Smooth muscle cell (in vitro differentiated cells): ENCODE data around the gene AP4E1. TPM values are rescaled to one million over a fixed set of nuclear protein-coding genes. Genes with fewer than 3 reads are reported as not detected.
A peak's percentile ranks its signal among the peaks of the same experiment; 100 is the strongest.
"Not testable (repeated sequence)": the region's sequence is repeated elsewhere in the genome, so short reads cannot be mapped to it uniquely, and the experiment has no call there.

Source experiments
- DNase-seq: peaks from one replicate; lab custom pipeline; 2025; ENCODE audit not compliant: unreplicated experiment; lab: John Stamatoyannopoulos, UW
- H2AFZ ChIP-seq: fragments of 200-600 bp; sonication (generic); 2 replicates; pipeline ENCODE4 v1.6.0; 2016; ENCODE audit warnings: antibody characterized with exemption, low read depth, mild to moderate bottlenecking
- H3F3A ChIP-seq: fragments of 200-600 bp; sonication (generic); 2 replicates; pipeline ENCODE4 v1.6.0; 2017; ENCODE audit warnings: antibody characterized with exemption, low read depth
- H3K27ac ChIP-seq: fragments of 200-600 bp; sonication (generic); 2 replicates; pipeline ENCODE4 v1.5.1; 2016; ENCODE audit warnings: low read depth, mild to moderate bottlenecking
- H3K27me3 ChIP-seq: fragments of 200-600 bp; sonication (generic); 2 replicates; pipeline ENCODE4 v1.6.1; 2016; ENCODE audit warnings: low read depth, mild to moderate bottlenecking
- H3K36me3 ChIP-seq: fragments of 200-600 bp; sonication (generic); 2 replicates; pipeline ENCODE4 v1.5.1; 2016; ENCODE audit warnings: low read depth
- H3K4me1 ChIP-seq: fragments of 200-600 bp; sonication (generic); 2 replicates; pipeline ENCODE4 v1.5.1; 2016; ENCODE audit warnings: low read depth
- H3K4me2 ChIP-seq: fragments of 200-600 bp; sonication (generic); 2 replicates; pipeline ENCODE4 v1.6.0; 2016; ENCODE audit warnings: mild to moderate bottlenecking
- H3K4me3 ChIP-seq: fragments of 200-600 bp; sonication (generic); 2 replicates; pipeline ENCODE4 v1.5.1; 2016; ENCODE audit warnings: mild to moderate bottlenecking
- H3K79me2 ChIP-seq: fragments of 200-600 bp; sonication (generic); 2 replicates; pipeline ENCODE4 v1.6.0; 2016; ENCODE audit warnings: low read depth, mild to moderate bottlenecking
- H3K9ac ChIP-seq: fragments of 200-600 bp; sonication (generic); 2 replicates; pipeline ENCODE4 v1.6.0; 2016; ENCODE audit warnings: low read depth
- H3K9me3 ChIP-seq: fragments of 200-600 bp; sonication (generic); replicated peaks from 2 replicates; pipeline ENCODE4 v1.5.1; 2016; ENCODE audit warnings: low read depth
- H4K20me1 ChIP-seq: fragments of 200-600 bp; sonication (generic); 2 replicates; pipeline ENCODE4 v1.6.0; 2016; ENCODE audit warnings: low read depth
- WGBS: methylation state at CpG from one replicate; pipeline ENCODE4 v1.1.7; 2016; ENCODE audit warnings: low lambda C conversion rate; 5-methylcytosine and 5-hydroxymethylcytosine counted together
- polyA plus RNA-seq: library from polyadenylated mRNA; unstranded; fragments of >200 nt; fragmentation: Nextera tagmentation; extraction: Ambion mirVana; gene quantifications from 2 replicates; pipeline ENCODE4 v1.2.1, GENCODE V29; 2016
- total RNA-seq: library from RNA; depleted of rRNA; stranded (reverse); fragments of >200 nt; gene quantifications from 2 replicates; pipeline ENCODE4 v1.2.3, GENCODE V29; 2014
- TF ChIP-seq, protein P1 (sequence below): fragments of 200-600 bp; sonication (generic); IDR thresholded peaks from 2 replicates; pipeline ENCODE4 v1.5.1; 2017; ENCODE audit warnings: borderline replicate concordance, mild to moderate bottlenecking, antibody characterized with exemption; ENCODE audit not compliant: insufficient read depth, poor library complexity, severe bottlenecking

AP4E1 gene
- total and polyA plus RNA-seq, 2 experiments from 2014 or later, result 2.3 to 8.2 TPM

DNA sequence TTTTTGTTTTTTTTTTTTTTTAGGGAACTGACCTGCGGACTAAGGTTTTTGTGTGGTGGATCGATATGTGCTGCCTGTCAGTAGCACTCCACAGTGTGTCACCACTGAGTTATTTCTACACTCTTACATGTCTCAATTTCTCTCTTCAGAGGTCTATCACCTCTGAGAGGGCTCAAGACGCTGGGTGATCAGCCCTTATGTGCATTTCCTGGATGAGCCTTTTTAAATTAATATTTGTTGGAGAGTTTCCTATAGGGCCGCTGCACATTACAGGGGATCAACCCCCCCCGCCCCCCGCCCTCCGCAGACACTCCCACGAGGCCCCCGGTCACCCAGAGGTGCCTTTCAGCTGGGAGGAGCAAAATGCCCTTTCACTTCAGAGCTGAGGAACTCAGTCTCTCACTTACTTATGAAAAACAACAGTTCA lies 34.5 kb upstream of the AP4E1 start:
- Histone ChIP-seq H4K20me1 (no peaks in the 10 kb centered on the region), H3K36me3 (no peaks in the 10 kb centered on the region), H3K79me2 (no peaks in the 10 kb centered on the region), H3K27me3 (no peaks in the 10 kb centered on the region), H3K4me2 (no peak overlapping the region), H3K4me3 (no peak overlapping the region), H3F3A (no peaks in the 10 kb centered on the region), H3K4me1 (no peaks in the 10 kb centered on the region), H3K9ac (no peak overlapping the region), H3K9me3 (no peaks in the 10 kb centered on the region), H2AFZ (no peak overlapping the region), H3K27ac (no peak overlapping the region)
- TF ChIP-seq, protein P1, sequence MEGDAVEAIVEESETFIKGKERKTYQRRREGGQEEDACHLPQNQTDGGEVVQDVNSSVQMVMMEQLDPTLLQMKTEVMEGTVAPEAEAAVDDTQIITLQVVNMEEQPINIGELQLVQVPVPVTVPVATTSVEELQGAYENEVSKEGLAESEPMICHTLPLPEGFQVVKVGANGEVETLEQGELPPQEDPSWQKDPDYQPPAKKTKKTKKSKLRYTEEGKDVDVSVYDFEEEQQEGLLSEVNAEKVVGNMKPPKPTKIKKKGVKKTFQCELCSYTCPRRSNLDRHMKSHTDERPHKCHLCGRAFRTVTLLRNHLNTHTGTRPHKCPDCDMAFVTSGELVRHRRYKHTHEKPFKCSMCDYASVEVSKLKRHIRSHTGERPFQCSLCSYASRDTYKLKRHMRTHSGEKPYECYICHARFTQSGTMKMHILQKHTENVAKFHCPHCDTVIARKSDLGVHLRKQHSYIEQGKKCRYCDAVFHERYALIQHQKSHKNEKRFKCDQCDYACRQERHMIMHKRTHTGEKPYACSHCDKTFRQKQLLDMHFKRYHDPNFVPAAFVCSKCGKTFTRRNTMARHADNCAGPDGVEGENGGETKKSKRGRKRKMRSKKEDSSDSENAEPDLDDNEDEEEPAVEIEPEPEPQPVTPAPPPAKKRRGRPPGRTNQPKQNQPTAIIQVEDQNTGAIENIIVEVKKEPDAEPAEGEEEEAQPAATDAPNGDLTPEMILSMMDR, result no peak
- DNase-seq, result no peak
- 58% methylated on average over 9 of the region's 9 CpGs for WGBS

- H3K79me2 ChIP-seq, H3K36me3 ChIP-seq, H2AFZ ChIP-seq, H3K4me3 ChIP-seq, H3K27me3 ChIP-seq, DNase-seq, H3K9me3 ChIP-seq, H3K4me1 ChIP-seq, H3K27ac ChIP-seq, H4K20me1 ChIP-seq, H3K9ac ChIP-seq, H3K4me2 ChIP-seq, H3F3A ChIP-seq: not testable (repeated sequence)
- WGBS, result 81% methylated on average over 3 of the region's 3 CpGs
These were observed 33.2 kb upstream of the AP4E1 start for GRCh38 chr15:50875238-50875637.

GRCh38 chr15:50876260-50876988 lies 32.1 kb upstream of the AP4E1 start:
- Histone ChIP-seq H3K27me3 (no peaks in the 10 kb centered on the region), H3K9ac (peak overlapping the region; percentile 36), H3K4me3 (peak overlapping the region; percentile 47), H3F3A (no peaks in the 10 kb centered on the region), H3K36me3 (no peaks in the 10 kb centered on the region), H3K9me3 (no peaks in the 10 kb centered on the region), H3K27ac (no peak overlapping the region), H2AFZ (peak overlapping the region; percentile 93), H3K4me2 (peak overlapping the region; percentile 86), H3K79me2 (no peaks in the 10 kb centered on the region), H4K20me1 (no peaks in the 10 kb centered on the region), H3K4me1 (peaks cover 10% of the 10 kb centered on the region)
- TF ChIP-seq, protein P1, result no peak
- WGBS, result 84% methylated on average over 19 of the region's 19 CpGs
- no peak for DNase-seq

DNA sequence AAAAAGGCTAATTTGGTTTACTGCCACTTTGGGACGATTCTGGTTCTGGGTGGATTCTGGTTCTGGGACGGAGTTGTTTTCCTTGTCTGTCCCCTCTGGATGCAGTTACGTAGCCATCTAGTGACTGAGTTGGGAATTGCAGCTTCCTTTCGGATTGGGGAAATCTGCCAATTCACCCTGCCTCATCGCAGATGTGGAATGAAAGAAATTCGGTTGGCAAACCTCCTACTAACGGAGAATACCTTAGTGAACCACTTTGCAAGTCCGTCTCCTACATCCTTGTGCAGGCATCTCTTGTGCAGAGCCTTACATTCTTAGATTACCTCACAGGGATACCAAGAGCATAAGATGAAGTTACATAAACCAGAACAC lies 31.5 kb upstream of the AP4E1 start:
- 3% methylated on average over 8 of the region's 8 CpGs for WGBS
- H3K9ac ChIP-seq, result peak overlapping the region; percentile 36
- no peak overlapping the region for H3K27ac ChIP-seq

More for the DNA sequence above, 31.5 kb upstream of the AP4E1 start:
- DNase-seq, result peak; percentile 21
- Histone ChIP-seq H3K36me3 (no peaks in the 10 kb centered on the region), H3K4me2 (peak overlapping the region; percentile 86), H3K4me3 (peak overlapping the region; percentile 47), H2AFZ (peak overlapping the region; percentile 93), H3K27me3 (no peaks in the 10 kb centered on the region), H3K79me2 (no peaks in the 10 kb centered on the region), H3F3A (no peaks in the 10 kb centered on the region), H3K4me1 (peaks cover 10% of the 10 kb centered on the region), H3K9me3 (no peaks in the 10 kb centered on the region), H4K20me1 (no peaks in the 10 kb centered on the region)
- TF ChIP-seq, protein P1, result peak; percentile 92
